ENCODE measurements around the gene PPP1R9B. TPM values are rescaled to one million over a fixed set of nuclear protein-coding genes. Genes with fewer than 3 reads are reported as not detected.

Gene PPP1R9B
- total RNA-seq, 1 experiment from 2014 or later: 23.0 TPM

- Histone ChIP-seq H2BK120ac (ENCODE audit: low read depth, low read length, poor library complexity, severe bottlenecking) (no peak overlapping the region), H4K5ac (ENCODE audit: insufficient read length, low read depth, low read length) (no peak overlapping the region), H3K14ac (ENCODE audit: insufficient read depth, low read length) (no peak overlapping the region), H2BK20ac (ENCODE audit: low read depth, low read length, poor library complexity, severe bottlenecking) (no peak overlapping the region), H2BK5ac (ENCODE audit: insufficient read length, low read length) (no peak overlapping the region), H3K79me1 (ENCODE audit: insufficient read depth, low read depth, low read length, poor library complexity, severe bottlenecking) (no peaks in the 10 kb centered on the region), H3T11ph (ENCODE audit: low read length) (no peak overlapping the region), H3K27me3 (ENCODE audit: insufficient read depth, low read length) (no peaks in the 10 kb centered on the region), H2BK12ac (ENCODE audit: insufficient read length, low read depth, low read length) (no peak overlapping the region), H2AK5ac (ENCODE audit: insufficient read length, low read length) (no peak overlapping the region), H3K9me3 (ENCODE audit: control insufficient read depth, low read depth, low read length) (no peaks in the 10 kb centered on the region), H4K91ac (ENCODE audit: insufficient read length, low read depth, low read length) (no peak overlapping the region), H3K18ac (ENCODE audit: insufficient read length, low read depth, low read length) (no peak overlapping the region), H3K79me2 (ENCODE audit: insufficient read depth, low read length) (no peaks in the 10 kb centered on the region), H3K4ac (ENCODE audit: low read depth, low read length) (no peak overlapping the region), H3K23ac (ENCODE audit: insufficient read length, low read depth, low read length) (no peak overlapping the region), H3K27ac (ENCODE audit: insufficient read length, low read depth, low read length) (no peak overlapping the region), H3K56ac (ENCODE audit: insufficient read length, low read depth, low read length) (no peak overlapping the region), H2AFZ (ENCODE audit: low read length) (no peak overlapping the region), H2BK15ac (ENCODE audit: low read depth, low read length) (no peak overlapping the region), H4K8ac (replicated peaks; ENCODE audit: insufficient read length, low read depth, low read length) (no peak overlapping the region), H3K4me1 (ENCODE audit: insufficient read depth, low read length) (no peaks in the 10 kb centered on the region; the same call in 1 of the 2 replicates), H3K4me2 (ENCODE audit: insufficient read depth, insufficient read length, low read length) (no peak overlapping the region), H3K9ac (ENCODE audit: extremely low read depth, insufficient read length, low read length) (no peak overlapping the region), H4K20me1 (ENCODE audit: control insufficient read depth, insufficient read depth, insufficient read length) (no peaks in the 10 kb centered on the region), H3K23me2 (ENCODE audit: insufficient read length, low read depth, low read length, poor library complexity, severe bottlenecking) (no peaks in the 10 kb centered on the region)
- Mint-ChIP-seq H3K9me3 (no peaks in the 10 kb centered on the region), H3K36me3 (ENCODE audit: insufficient read depth in 1 of 3, low read depth in 3 of 3) (peaks cover 3 to 37% (median 37%) of the 10 kb centered on the region in 3 experiments; a peak in 6 of 7 replicates), H3K27me3 (ENCODE audit: low read depth) (peaks cover 2% of the 10 kb centered on the region; the same call in 1 of the 2 replicates), H3K4me1 (peaks cover 27 to 39% of the 10 kb centered on the region in 2 experiments), H3K4me3 (no peak overlapping the region; a peak in 1 of 5 replicates), H3K27ac (peak overlapping the region in 1 of 3 experiments; percentile 53; a peak in 2 of 7 replicates)
- TF ChIP-seq CTCF (conservative IDR thresholded peaks at IDR 0.05): peak; percentile 38; the same call in 2 of the 3 replicates
- WGBS (ENCODE audit: extremely low coverage, insufficient read length, low lambda C conversion rate): no CpG with 5 or more reads among the region's 8 CpGs
- DNase-seq: no peak
Observed at GRCh38 chr17:50184064-50184463, 33.6 kb upstream of the PPP1R9B start.
